ENCODE results near the gene GALNS.

Gene GALNS

DNA sequence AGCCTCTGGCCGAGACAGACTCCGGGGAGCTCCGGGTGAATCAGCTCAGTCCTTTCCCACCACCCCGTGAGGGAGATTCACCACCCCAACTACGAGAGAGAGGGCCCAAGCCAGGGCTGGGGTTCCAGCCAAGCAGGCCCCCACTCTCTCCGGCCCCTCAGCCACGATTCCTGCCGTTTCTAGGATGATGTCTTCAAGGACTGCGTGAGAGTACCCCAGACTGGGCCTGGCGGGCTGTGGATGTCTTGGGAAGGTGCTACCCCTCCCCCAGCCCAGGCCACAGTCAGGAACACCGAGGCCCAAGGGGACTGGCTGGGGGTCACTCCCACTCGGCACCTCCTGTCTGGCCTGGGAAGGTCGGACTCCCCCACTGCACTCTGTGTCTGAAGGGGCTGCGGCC, 31.3 kb upstream of the GALNS start:
- no peak for TF ChIP-seq CTCF (IDR thresholded peaks at IDR 0.05; ENCODE audit: insufficient read depth, low read depth, low read length, missing control alignments)
- no peak overlapping the region for H3K4me3 ChIP-seq (ENCODE audit: low read depth, low read length)
- no peak for DNase-seq (ENCODE audit: low read depth)

DNA sequence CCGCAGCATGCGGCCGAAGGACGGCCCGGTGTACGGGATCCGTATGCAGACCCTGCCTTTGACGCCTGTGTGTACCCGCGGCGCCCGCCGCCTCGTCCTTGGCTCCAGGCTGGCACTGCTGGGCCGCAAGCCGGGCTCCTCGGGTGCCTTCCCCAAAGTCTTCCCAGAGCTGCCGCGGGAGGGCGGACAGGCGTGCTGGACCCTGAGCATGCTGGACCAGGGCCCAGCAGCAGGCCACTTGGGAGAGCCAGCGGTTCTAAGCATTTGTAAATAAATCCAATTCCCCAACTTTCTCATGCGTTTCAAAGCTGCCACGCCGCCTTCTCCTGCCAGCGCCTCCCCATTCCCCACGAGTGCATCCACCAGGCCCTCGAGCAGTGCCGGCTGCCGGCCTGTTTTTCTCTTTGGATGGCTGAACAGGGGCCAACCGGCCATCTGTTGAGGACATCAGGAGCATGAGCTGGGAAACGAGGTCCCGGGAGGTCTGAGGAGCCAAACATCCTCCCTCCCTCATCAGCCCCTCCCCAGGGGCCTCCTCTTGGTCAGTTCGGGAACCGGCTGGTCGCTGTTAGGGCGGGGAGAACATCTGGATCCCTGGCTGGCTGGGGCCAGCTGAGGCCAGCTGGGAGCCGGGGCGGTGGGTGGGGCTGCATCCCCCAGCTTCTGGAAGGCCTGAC, 30.2 kb upstream of the GALNS start:
- TF ChIP-seq CTCF (IDR thresholded peaks at IDR 0.05; ENCODE audit: insufficient read depth, low read depth, low read length, missing control alignments): no peak
- H3K4me3 ChIP-seq (ENCODE audit: low read depth, low read length): no peak overlapping the region
- DNase-seq (ENCODE audit: low read depth): no peak

DNA sequence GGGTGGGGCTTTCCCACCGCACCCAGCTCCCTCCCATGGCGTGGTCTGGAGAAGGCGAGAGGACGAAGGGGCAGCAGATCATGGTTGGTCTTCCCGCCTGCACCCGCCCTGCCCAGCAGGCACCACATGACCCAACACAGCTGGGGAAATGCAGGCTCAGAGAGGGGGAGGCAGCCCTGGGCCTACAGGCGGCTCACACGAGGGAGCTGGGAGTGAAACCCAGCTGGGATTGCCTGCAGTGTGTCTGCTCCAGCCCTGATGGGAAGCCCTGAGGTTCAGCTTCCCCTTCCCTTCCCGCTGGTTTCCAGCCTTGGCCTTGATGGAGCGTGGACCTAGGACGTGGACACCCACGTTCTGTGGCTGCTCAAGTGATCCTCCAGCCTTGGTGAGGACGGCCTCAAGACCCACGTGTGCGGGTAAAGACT, 29.7 kb upstream of the GALNS start:
- no peak overlapping the region for H3K4me3 ChIP-seq (ENCODE audit: low read depth, low read length)
- no peak for TF ChIP-seq CTCF (IDR thresholded peaks at IDR 0.05; ENCODE audit: insufficient read depth, low read depth, low read length, missing control alignments)
- DNase-seq (ENCODE audit: low read depth): no peak

GRCh38 chr16:88885693-88886280, 29.0 kb upstream of the GALNS start:
- no peak for DNase-seq (ENCODE audit: low read depth)
- TF ChIP-seq CTCF (IDR thresholded peaks at IDR 0.05; ENCODE audit: insufficient read depth, low read depth, low read length, missing control alignments): no peak
- H3K4me3 ChIP-seq (ENCODE audit: low read depth, low read length): no peak overlapping the region

DNA sequence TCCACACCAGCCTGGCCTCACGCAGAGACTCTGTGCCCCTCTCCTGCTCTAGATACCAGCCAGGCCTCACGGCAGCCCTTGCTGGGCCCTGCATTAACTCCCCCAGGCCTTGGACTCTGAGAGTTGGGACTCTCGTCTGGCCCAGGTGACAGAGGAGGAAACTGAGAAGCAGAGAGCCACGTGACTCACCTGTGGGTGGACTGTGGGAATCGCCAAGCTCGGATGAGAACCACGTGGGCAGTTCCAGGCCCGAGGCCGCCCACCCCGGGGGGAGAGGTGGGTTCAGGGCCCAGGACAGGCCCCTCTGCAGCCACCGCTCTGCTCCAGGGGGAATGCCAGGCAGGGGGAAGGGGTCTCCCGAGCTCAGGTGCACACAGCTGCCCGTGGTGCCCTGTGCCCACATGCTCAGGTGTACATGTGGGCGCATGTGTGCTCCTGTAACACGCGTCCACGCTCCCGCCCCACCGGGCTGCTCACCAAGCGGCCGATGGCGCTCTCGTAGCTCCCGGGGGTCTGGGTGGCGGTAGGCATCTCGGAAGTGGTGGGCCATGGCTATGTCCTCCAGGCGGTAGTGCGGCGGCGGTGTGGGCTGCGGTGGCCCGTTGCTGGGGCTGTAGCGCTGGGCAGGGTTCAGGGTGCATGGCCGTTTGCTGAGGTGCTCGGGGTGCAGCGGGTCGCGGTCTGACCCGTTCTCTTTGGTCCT, 28.0 kb upstream of the GALNS start:
- no peak for TF ChIP-seq CTCF (IDR thresholded peaks at IDR 0.05; ENCODE audit: insufficient read depth, low read depth, low read length, missing control alignments)
- H3K4me3 ChIP-seq (ENCODE audit: low read depth, low read length): no peak overlapping the region
- no peak for DNase-seq (ENCODE audit: low read depth)

DNA sequence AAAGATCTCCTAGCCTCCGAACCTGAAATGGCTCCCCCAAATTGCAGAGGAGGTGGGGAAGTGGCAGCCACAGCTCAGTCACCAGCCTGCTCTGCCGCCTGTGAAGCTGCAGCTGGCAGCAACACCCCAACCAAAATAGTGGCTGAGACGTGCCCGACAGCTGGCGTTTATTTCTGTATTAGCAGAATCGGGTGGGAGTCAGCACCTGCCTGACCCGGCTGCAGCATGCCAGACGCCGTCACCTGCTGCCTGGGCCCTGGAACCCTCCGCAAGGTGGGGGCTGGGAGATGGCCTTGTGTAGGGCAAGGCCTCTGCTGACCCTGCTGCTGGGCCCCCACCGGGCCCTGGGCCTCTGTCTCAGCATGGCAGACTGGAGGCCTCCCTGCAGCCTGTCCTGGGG, 27.2 kb upstream of the GALNS start:
- DNase-seq (ENCODE audit: low read depth): no peak
- no peak overlapping the region for H3K4me3 ChIP-seq (ENCODE audit: low read depth, low read length)
- no peak for TF ChIP-seq CTCF (IDR thresholded peaks at IDR 0.05; ENCODE audit: insufficient read depth, low read depth, low read length, missing control alignments)
